SH-SY5Y (cell line): ENCODE data around the gene ZBTB46.

Experiments used
- GATA2 ChIP-seq: IDR thresholded peaks from 2 replicates; pipeline ENCODE4 v1.6.1; 2011; ENCODE audit warnings: mild to moderate bottlenecking, low read depth, low read length
- GATA3 ChIP-seq: IDR thresholded peaks from 2 replicates; pipeline ENCODE4 v1.6.1; 2011; ENCODE audit warnings: low read depth, mild to moderate bottlenecking, low read length, moderate library complexity

Gene ZBTB46

DNA sequence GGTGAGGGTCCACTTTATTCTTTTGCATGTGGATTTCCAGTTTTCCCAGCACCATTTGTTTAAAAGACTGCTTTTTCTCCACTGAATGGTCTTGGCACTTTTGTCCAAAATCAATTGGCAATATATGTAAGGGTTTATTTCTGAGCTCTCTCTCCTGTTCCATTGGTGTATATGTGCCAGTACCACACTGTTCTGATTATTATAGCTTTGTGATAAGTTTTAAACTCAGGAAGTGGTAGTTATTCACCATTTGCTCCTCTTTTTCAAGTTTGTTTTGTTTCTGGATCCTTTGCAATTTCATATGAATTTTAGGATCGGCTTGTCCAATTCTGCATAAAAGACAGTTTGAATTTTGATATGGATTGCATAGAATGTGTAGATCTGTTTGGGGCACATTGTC is 118.9 kb downstream of the ZBTB46 start:
- TF ChIP-seq GATA2 (no peak), GATA3 (no peak)

DNA sequence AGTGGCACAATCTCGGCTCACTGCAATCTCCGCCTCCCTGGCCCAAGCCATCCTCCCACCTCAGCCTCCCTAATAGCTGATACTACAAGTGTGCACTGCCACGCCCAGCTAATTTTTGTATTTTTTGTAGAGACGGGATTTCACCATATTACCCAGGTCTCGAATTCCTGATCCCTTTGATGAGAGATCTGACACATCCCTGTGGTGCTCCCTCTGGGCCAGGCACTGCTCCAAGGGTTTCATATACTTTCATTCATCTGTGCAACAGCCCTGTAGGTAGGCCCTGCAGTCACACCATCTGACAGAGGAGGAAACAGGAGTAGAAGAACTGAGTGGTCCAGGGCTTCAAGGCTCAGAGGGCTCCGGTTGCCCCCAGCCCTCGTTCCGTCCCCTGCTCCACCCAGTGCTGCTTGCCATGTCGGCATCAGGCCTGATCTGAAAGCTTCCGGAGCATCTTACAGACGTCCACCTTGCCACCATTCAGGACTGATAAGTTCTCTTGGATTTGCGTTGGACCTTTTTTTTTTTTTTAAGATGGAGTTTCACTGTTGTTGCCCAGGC is 119.9 kb downstream of the ZBTB46 start:
- TF ChIP-seq GATA2: no peak
- TF ChIP-seq GATA3: no peak

DNA sequence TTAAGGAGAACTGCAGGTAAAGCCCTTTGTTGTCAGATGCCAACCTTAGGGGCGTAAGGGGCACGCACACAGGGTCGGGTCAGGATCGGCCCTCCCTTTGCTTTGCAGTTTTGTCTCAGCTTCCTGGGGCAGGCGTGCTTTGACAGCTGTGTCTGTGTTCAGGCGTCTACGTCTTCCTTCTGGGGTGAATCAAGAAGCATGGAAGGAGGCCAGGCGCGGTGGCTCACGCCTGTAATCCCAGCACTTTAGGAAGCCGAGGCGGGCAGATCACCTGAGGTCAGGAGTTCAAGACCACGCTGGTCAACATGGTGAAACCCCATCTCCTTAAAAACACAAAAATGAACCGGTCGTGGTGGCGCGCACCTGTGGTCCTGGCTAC is 121.9 kb downstream of the ZBTB46 start:
- TF ChIP-seq GATA2: no peak
- no peak for TF ChIP-seq GATA3

DNA sequence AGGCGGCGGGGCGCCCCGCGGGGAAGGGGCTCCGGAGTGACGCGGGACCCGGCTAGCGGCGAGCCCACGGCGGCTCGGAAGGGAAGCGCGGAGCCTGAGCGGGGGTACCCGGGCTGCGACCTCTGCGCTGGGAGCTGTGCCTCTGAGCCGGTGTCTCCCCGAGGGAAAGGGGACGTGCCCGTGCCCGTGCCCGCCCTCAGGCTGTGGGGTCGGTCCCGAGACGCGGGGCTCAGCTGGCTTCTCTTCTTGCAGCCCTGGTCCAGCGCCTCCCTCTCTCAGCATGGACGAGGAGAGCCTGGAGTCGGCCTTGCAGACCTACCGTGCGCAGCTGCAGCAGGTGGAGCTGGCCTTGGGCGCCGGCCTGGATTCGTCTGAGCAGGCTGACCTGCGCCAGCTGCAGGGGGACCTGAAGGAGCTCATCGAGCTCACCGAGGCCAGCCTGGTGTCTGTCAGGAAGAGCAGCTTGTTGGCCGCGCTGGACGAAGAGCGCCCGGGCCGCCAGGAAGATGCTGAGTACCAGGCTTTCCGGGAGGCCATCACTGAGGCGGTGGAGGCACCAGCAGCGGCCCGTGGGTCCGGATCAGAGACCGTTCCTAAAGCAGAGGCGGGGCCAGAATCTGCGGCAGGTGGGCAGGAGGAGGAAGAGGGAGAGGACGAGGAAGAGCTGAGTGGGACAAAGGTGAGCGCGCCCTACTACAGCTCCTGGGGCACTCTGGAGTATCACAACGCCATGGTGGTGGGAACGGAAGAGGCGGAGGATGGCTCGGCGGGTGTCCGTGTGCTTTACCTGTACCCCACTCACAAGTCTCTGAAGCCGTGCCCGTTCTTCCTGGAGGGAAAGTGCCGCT is 122.5 kb downstream of the ZBTB46 start:
- TF ChIP-seq GATA3: no peak
- no peak for TF ChIP-seq GATA2

DNA sequence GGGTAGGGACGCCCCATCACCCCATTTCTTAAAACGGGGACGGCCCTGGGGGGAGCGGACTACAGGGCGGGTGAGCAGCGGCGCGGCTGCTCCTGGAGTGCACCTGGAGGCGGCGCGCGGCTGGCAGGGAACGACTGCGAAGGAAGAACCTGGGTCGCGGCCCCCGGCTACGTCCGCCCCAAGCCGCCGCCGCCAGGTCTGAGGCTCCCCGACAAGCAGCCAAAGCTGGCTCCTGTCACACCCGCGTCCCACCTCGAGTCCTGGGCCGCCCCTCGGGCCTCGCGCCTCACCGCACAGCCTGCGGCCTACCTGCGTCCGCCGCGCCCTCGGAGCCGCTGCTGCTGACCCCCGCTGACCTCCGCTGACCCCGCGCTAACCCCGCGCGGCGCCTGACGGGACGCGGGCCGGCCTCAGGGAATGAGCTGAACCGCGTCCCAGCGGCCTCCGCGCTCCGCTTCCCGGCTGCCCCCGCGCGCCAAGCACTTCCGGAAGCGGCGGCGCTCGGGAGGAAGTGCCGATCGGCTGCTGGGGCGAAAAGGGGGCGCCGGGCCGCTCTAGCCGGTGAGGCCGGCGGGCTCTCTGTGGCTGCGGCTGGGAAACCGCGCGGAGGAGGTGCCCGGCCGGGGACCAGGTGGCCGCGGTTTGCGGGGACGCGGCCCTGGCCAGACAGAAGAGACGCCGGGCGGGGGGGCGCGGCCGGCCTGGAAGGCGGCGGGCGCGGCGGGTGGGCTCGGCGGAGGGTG is 123.3 kb downstream of the ZBTB46 start, which contains the start of the genes ARFRP1 and ZGPAT:
TSS of gene ARFRP1 (minus strand) at position 419 of the 743 bp plus-strand sequence. CDS start 885 bp downstream, outside the sequence.
TSS of gene ZGPAT (plus strand) at position 482 of the 743 bp plus-strand sequence. CDS start 542 bp downstream, outside the sequence.
- TF ChIP-seq GATA3 (no peak), GATA2 (no peak)

DNA sequence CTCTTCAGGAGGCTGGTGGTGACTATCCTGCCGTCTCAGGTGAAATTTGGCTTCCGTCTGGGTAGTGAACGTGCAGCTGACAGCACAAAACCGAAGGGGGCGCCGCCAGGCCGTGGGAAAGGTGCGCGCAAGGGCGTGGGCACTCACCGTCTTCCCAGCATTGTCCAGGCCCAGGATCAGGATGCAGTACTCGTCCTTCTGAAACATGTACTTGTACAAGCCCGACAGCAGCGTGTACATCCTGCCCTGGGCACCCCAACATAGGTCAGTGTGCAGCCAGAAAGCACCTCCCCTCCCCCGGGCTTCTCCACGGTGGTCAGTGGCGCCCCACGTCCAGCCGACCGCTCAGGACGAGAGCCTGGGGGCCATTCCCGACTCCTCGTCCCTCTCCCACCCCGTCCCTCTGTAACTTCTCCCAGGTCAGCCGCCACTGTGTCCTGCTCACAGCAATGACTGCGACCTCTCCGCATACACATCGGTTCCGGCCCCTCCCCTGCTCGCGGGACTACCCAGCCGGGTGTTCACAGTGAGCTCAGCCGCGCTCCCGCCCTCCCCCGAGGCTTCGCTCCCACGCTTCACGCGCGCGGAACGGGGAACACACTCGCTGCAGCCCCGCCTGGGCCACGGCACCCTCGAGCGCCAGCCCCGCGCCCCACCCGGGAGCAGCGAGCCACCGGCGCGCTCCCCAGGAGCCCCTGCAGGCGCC is 124.1 kb downstream of the ZBTB46 start:
- TF ChIP-seq GATA2: no peak
- no peak for TF ChIP-seq GATA3

DNA sequence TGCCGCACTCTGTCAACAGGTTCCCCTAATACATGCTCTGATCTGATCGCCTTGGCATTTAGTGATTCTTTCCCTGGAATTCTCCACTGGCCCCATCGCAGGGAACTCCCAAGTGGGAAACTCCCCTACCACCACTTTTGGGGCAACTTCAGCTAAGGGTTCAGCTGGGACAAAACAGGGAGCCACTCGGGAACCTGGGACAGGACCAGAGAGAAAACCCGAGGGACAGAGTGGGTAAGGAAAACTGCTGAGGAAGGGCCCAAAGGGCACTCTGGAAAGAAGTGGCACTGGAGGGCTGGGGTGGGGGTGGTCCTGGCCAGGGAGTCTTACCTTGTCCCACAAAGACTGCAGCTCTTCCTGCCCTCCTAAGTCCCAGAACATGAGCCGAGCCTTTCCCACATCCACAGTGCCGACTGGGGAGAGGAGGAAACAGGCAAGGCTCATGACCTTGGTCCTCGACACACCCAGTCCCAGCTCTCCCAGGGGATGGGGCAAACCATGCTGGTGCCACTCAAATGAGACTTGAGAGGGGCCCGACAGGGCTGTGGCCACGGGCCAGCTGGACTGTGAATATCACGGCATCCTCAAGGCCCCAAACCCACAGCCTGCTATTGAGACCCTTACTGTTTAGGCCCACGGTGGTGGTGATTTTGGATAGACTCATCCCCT is 124.9 kb downstream of the ZBTB46 start:
- no peak for TF ChIP-seq GATA3
- no peak for TF ChIP-seq GATA2

DNA sequence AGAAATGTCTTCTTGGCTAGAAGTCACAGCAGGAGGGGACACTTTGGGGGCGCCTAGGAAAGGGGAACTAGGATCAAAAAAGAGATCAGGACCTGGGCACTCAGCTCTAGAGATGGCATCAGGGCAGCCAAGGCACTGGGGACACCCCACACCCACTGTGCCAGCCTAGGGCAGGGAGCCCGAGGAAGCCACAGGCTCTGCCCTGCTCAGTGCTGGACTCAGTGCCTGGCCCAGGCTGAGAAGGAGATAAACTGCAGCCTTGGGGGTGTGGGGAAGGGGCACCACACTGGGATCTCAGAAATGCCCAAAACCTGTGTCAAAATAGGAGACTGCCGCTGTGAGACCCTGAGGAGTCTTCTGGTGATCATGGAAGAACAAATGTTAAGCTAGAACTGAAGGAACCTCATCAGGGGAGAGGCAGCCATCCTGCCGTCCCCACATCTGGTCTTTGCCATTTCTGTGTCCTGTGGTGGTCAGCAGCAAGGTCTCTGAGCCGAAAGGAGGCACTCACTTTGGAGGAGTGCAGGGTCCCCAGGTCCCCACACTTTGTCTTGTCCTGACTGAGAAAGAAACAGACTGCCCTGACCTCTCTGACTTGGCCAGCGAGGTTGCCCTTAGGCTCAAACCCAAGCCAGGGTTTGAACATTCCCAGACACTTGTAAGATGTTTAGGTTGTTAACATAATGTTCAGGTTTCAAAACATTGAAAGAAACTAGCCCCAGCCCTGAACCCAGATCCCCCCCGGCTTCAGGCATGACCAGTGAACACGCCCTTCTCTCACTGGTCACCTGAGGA is 125.6 kb downstream of the ZBTB46 start:
- TF ChIP-seq GATA3 (no peak), GATA2 (no peak)

DNA sequence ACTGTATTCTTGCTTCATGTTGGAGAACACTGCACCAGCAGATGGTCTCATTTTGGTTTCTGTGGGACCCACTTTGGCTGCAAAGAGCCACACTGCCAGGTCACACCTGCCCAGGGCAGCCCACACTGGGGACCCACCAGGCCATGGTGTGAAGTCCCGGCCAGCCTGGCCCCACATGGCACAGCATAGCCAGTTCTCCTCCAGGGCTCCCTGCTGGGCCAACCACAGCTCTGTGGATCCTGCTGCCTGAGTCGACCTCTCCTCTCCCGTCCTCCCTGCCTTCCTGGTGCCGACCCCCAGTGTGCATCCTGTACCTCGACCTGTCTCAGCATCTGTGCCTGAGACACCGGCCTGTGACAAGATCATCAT is 126.3 kb downstream of the ZBTB46 start:
- TF ChIP-seq GATA3 (no peak), GATA2 (no peak)

DNA sequence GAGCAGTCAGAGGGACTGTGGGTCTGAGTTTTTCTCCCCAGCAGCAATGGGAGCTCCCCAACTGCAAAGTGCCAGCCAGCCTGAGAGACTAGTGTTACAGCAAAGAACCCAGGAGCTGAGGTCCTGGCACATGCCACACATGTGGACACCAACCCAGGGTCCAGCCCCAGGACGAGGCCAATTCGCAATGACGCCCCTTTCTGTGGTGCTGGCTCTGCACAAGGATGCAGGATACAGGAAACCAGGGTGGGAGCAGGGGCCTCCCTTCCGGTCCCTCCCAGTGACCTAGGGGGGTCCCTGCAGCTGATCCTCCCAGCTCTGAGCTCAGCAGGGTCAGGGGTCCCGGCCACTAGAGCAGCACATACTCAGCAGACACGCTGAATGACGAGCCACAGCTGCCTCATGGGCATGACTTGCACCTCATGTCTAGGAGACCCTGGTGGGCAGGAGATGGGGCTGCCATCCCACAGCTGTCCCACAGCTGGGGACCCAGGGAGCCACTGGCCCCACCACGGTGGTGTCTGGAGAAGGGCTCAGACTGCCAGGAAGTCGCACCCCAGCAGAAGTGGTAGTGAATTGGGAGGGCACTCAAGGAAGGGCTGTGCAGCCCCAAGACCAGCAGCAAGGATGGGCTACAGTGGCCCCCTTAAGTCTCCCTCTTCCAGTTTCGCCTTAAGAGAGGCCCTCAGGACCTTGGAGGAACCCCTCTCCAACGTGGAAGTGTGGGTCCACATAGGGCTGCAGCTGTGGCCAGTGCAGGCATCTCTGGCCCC is 126.9 kb downstream of the ZBTB46 start:
- no peak for TF ChIP-seq GATA3
- TF ChIP-seq GATA2: no peak

DNA sequence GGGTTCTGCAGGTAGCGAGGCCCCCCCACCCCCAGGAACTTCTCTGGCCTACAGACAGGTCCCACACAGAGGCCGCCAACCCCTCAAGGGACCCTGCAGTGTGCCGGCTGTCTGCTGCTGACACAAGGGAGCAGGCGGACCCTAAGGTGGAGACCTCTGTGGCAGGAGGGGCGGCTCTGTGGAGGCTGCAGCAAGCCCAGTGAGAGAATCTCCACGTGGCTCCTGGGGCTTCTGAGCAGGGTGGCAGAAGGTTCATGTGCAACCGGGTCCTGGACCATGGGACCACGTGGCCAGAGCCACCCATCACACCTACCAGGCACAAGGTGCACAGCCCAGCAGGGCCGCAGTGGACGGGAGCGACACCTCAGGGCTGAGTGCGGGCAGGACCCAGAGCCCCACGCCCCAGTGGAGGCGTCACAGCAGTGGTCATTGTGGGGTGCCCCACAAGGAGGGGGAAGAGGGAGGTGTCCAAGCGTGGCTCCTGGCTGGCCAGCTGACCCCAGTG is 127.5 kb downstream of the ZBTB46 start:
- TF ChIP-seq GATA3: no peak
- no peak for TF ChIP-seq GATA2
